Activated T-helper 1 cell treated with Interleukin-2 at 50 U/mL for 16 hours (primary cell): ENCODE data around the gene UBAP2.
"Not testable (repeated sequence)": the region's sequence is repeated elsewhere in the genome, so short reads cannot be mapped to it uniquely, and the experiment has no call there.

Experiments used
- DNase-seq: peaks from one replicate; pipeline ENCODE4 v3.0.0-alpha.2; 2020; ENCODE audit warnings: low read depth

The UBAP2 gene

GRCh38 chr9:33964086-33964768, 84.5 kb downstream of the UBAP2 start:
- no peak for DNase-seq

GRCh38 chr9:33962468-33962867, 86.2 kb downstream of the UBAP2 start:
- DNase-seq, result not testable (repeated sequence)

- no peak for DNase-seq
Observed at GRCh38 chr9:33959725-33960124, 89.0 kb downstream of the UBAP2 start.

GRCh38 chr9:33956544-33956943, 92.1 kb downstream of the UBAP2 start:
- DNase-seq, result no peak

- DNase-seq, result no peak
Observed at GRCh38 chr9:33952066-33952465, 96.6 kb downstream of the UBAP2 start.

GRCh38 chr9:33950371-33950770, 98.3 kb downstream of the UBAP2 start:
- DNase-seq, result no peak

GRCh38 chr9:33946779-33947535, 101.7 kb downstream of the UBAP2 start:
- no peak for DNase-seq

GRCh38 chr9:33943389-33943788, 105.3 kb downstream of the UBAP2 start:
- no peak for DNase-seq

- DNase-seq, result no peak
Observed at GRCh38 chr9:33942471-33943083, 106.1 kb downstream of the UBAP2 start.

GRCh38 chr9:33939924-33940874, 108.5 kb downstream of the UBAP2 start:
- no peak for DNase-seq

- DNase-seq, result no peak
Observed at GRCh38 chr9:33934188-33934878, 114.4 kb downstream of the UBAP2 start.

GRCh38 chr9:33932078-33932807, 116.4 kb downstream of the UBAP2 start:
- DNase-seq, result no peak

GRCh38 chr9:33931326-33931725, 117.4 kb downstream of the UBAP2 start:
- DNase-seq, result no peak

- no peak for DNase-seq
Observed at GRCh38 chr9:33927694-33928093, 121.0 kb downstream of the UBAP2 start.

GRCh38 chr9:33926746-33927485, 121.8 kb downstream of the UBAP2 start:
- no peak for DNase-seq

- DNase-seq, result no peak
Observed at GRCh38 chr9:33924978-33925797, 123.5 kb downstream of the UBAP2 start.

GRCh38 chr9:33923998-33924701, 124.5 kb downstream of the UBAP2 start:
- DNase-seq, result no peak

- DNase-seq, result no peak
Observed at GRCh38 chr9:33923079-33923478, 125.6 kb downstream of the UBAP2 start.
